ENCODE data around the gene KIF26B.
"Not testable (repeated sequence)": the region's sequence is repeated elsewhere in the genome, so short reads cannot be mapped to it uniquely, and the experiment has no call there.

KIF26B gene

GRCh38 chr1:245651093-245651492, 496.3 kb downstream of the KIF26B start:
- no peak for DNase-seq (ENCODE audit: low read depth)

- DNase-seq (ENCODE audit: low read depth), result no peak
Observed at GRCh38 chr1:245652116-245652515, 497.3 kb downstream of the KIF26B start.

GRCh38 chr1:245652660-245653427, 498.1 kb downstream of the KIF26B start:
- no peak for DNase-seq (ENCODE audit: low read depth)

- DNase-seq (ENCODE audit: low read depth), result no peak
Observed at GRCh38 chr1:245654460-245655050, 499.8 kb downstream of the KIF26B start.

GRCh38 chr1:245656189-245656717, 501.5 kb downstream of the KIF26B start:
- DNase-seq (ENCODE audit: low read depth), result no peak

GRCh38 chr1:245657371-245657770, 502.6 kb downstream of the KIF26B start:
- DNase-seq (ENCODE audit: low read depth), result no peak

GRCh38 chr1:245663373-245663772, 508.6 kb downstream of the KIF26B start:
- DNase-seq (ENCODE audit: low read depth), result no peak

GRCh38 chr1:245663841-245664240, 509.1 kb downstream of the KIF26B start:
- no peak for DNase-seq (ENCODE audit: low read depth)

GRCh38 chr1:245666412-245666811, 511.6 kb downstream of the KIF26B start:
- no peak for DNase-seq (ENCODE audit: low read depth)

- no peak for DNase-seq (ENCODE audit: low read depth)
Observed at GRCh38 chr1:245671349-245671748, 516.6 kb downstream of the KIF26B start.

GRCh38 chr1:245671966-245672767, 517.4 kb downstream of the KIF26B start:
- no peak for DNase-seq (ENCODE audit: low read depth)

- not testable (repeated sequence) for DNase-seq (ENCODE audit: low read depth)
Observed at GRCh38 chr1:245672836-245673656, 518.3 kb downstream of the KIF26B start.

- DNase-seq (ENCODE audit: low read depth), result no peak
Observed at GRCh38 chr1:245673881-245674414, 519.2 kb downstream of the KIF26B start.

GRCh38 chr1:245677461-245678240, 522.9 kb downstream of the KIF26B start:
- no peak for DNase-seq (ENCODE audit: low read depth)

- no peak for DNase-seq (ENCODE audit: low read depth)
Observed at GRCh38 chr1:245678860-245679411, 524.2 kb downstream of the KIF26B start.

- DNase-seq (ENCODE audit: low read depth), result no peak
Observed at GRCh38 chr1:245679821-245680780, 525.3 kb downstream of the KIF26B start.

- no peak for DNase-seq (ENCODE audit: low read depth)
Observed at GRCh38 chr1:245682638-245683628, 528.1 kb downstream of the KIF26B start.

GRCh38 chr1:245683676-245684075, 528.9 kb downstream of the KIF26B start:
- no peak for DNase-seq (ENCODE audit: low read depth)
